ENCODE data around the gene RAB29. TPM values are rescaled to one million over a fixed set of nuclear protein-coding genes. Genes with fewer than 3 reads are reported as not detected.

The RAB29 gene
- total and polyA plus RNA-seq, 9 of the 15 experiments (the other 6 are each of a cell fraction or from before 2014, with no cell fraction given): 6.3 to 17.6 (median 8.0) TPM

- TF ChIP-seq POLR2G (IDR thresholded peaks at IDR 0.05; ENCODE audit: low read depth, low read length) (peak; percentile 70), THRAP3 (IDR thresholded peaks at IDR 0.05; ENCODE audit: borderline replicate concordance) (no peak), TCF7 (IDR thresholded peaks at IDR 0.05; ENCODE audit: borderline replicate concordance) (no peak), ZC3H8 (IDR thresholded peaks at IDR 0.05) (no peak), ZNF197 (CRISPR knock-in tag; IDR thresholded peaks at IDR 0.05; ENCODE audit: low read depth) (peak; percentile 97), VEZF1 (CRISPR knock-in tag; IDR thresholded peaks at IDR 0.05) (peak; percentile 50), KDM5B (IDR thresholded peaks at IDR 0.05; ENCODE audit: insufficient replicate concordance, low read depth, low read length) (peak; percentile 59), ARID4B (CRISPR knock-in tag; IDR thresholded peaks at IDR 0.05) (peak; percentile 71; the same call in 1 of the 2 replicates), FOSL1 (tag; conservative IDR thresholded peaks at IDR 0.05) (no peak), PRDM10 (IDR thresholded peaks at IDR 0.05; ENCODE audit: partially characterized antibody) (peak; percentile 31), NEUROD1 (IDR thresholded peaks at IDR 0.05; ENCODE audit: borderline replicate concordance, low read depth, low read length, partially characterized antibody) (no peak), ARNT (IDR thresholded peaks at IDR 0.05) (no peak), ZNF583 (CRISPR knock-in tag; IDR thresholded peaks at IDR 0.05) (no peak), DLX4 (CRISPR knock-in tag; IDR thresholded peaks at IDR 0.05) (no peak), GATAD2B (IDR thresholded peaks at IDR 0.05; ENCODE audit: borderline replicate concordance) (peak; percentile 10; the same call in 1 of the 2 replicates), TOE1 (IDR thresholded peaks at IDR 0.05; ENCODE audit: borderline replicate concordance) (peak; percentile 87), TOE1 (CRISPR knock-in tag; IDR thresholded peaks at IDR 0.05; ENCODE audit: borderline replicate concordance, low read depth) (no peak), LCOR (CRISPR knock-in tag; IDR thresholded peaks at IDR 0.05) (peak; percentile 69; the same call in 1 of the 2 replicates)
These were observed at the start of gene RAB29 (continued) for GRCh38 chr1:205775015-205775716.

Measured in K562 (cell line).